Medulla oblongata (tissue), 1 donor: Measurements from ENCODE around the gene CFH.
A peak's percentile ranks its signal among the peaks of the same experiment; 100 is the strongest.
"Not testable (repeated sequence)": the region's sequence is repeated elsewhere in the genome, so short reads cannot be mapped to it uniquely, and the experiment has no call there.

ENCODE experiments used
- DNase-seq: peaks from one replicate; pipeline ENCODE4 v3.0.0-alpha.2; 2015; ENCODE audit errors: extremely low spot score

Gene CFH

GRCh38 chr1:196651637-196652215, at the start of gene CFH:
Gene CFH, plus strand, starts transcription at chr1:196652043. Its CDS starts 75 bp downstream, at chr1:196652118.
- DNase-seq, result no peak

GRCh38 chr1:196603651-196604050, 48.2 kb upstream of the CFH start:
- DNase-seq, result no peak

GRCh38 chr1:196607981-196608380, 43.9 kb upstream of the CFH start:
- DNase-seq, result no peak

DNA sequence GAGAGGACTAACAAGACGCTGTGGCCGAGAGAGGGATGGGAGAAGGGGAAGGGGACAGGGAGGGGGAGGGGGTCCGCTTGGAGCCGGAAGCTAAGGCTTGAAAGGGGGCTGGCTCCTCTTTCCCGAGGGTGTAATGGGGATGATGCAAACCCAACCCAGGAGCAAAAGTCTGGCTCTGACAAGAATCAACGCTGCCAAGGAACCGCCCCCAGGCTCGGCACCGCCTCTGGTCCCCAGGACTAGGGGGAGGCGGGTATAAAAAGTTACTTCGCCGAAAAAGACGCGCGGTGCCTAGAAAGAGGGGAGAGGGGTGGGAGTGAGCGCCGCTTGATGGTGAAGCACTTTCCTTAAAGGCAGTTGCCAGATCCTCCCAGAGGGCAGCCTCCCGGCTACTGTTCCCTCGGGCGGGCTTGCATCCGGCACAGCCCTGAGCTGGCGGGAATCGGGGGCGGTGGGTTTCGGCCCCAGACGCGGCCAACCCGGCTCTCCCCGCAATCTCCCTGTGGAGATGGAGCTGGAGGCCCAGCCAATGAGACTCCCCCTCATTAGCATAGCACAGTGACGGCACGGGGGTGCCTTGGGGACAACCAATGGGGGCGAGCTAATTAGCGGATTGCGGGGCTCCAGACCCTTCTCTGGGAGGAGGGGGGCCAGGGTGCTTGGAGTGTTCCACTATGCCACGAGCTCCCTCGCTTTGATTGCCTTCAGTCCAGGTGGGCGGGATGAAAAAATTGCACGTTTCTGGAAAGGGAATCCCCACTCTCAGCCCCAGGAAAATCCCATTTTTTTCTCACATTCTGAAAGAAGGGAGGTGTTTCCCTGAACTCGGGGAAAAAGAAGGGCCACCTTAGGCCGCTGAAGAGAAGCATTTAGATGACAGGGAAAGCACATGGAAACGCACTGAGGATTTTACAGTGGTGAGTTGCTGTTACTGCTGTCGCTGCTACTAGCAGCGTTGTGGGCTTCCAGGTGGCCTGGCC, 43.2 kb upstream of the CFH start, which contains the start of gene KCNT2:
Gene KCNT2, minus strand, starts transcription at position 51 of the 980 bp plus-strand sequence. CDS start 131 bp downstream, outside the sequence.
- peak; percentile 38 for DNase-seq

- no peak for DNase-seq
Observed at GRCh38 chr1:196609370-196609737, 42.5 kb upstream of the CFH start.

- DNase-seq, result no peak
Observed at GRCh38 chr1:196611873-196612272, 40.0 kb upstream of the CFH start.

GRCh38 chr1:196619721-196620120, 32.1 kb upstream of the CFH start:
- no peak for DNase-seq

DNA sequence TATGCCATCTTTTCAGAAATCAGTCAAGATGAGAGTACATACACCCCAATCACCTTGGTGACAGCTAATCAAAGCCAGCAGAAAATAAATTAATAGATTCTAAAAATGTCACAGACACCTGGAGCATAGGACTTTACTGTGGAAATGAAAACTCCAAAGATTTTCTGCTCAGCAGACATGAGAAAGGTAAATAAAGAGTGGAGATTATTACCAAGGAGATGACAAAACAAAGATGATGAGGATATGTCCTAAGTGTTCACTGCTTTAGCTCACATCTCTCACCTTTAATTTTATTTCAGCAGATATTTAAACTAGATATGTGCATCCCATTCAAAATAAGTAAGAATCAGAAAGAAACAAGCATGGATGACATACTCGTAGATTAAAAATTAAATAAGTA, 28.8 kb upstream of the CFH start:
- no peak for DNase-seq

DNA sequence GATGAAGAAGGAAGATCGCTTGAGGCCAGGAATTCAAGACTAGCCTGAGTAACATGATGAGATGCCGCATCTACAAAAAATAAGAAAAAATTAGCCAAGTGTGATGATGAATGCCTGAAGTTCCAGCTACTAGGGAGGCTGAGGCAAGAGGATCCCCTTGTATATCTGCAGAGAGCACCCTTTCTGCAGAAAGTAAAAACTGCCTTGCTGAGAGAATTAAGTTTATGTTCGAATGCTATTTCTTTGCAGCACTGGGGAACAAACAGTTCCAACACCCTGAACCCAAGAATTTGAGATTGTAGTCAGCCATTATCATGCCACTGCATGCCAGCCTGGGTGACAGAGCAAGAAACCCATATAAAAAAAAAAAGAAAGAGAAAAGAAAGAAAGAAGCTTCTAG, 23.0 kb upstream of the CFH start:
- no peak for DNase-seq

- no peak for DNase-seq
Observed at GRCh38 chr1:196637606-196638005, 14.2 kb upstream of the CFH start.

- DNase-seq, result no peak
Observed at GRCh38 chr1:196638466-196638865, 13.4 kb upstream of the CFH start.

DNA sequence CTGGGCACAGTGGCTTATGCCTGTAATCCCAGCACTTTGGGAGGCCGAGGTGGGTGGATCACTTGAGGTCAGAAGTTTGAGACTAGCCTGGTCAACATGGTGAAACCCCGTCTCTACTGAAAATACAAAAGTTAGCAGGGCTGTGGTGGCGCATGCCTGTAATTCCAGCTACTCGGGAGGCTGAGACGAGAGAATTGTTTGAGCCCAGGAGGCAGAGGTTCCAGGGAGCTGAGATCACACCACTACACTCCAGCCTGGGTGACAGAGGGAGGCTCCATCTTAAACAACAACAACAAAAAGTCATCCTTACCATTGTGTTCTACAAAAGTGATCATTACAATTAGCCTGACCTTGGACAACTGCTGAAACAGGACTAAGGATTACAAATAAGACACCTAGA, 12.6 kb upstream of the CFH start:
- not testable (repeated sequence) for DNase-seq

- DNase-seq, result no peak
Observed at GRCh38 chr1:196640976-196641375, 10.9 kb upstream of the CFH start.

GRCh38 chr1:196649990-196650389, 1.9 kb upstream of the CFH start:
- DNase-seq, result no peak

DNA sequence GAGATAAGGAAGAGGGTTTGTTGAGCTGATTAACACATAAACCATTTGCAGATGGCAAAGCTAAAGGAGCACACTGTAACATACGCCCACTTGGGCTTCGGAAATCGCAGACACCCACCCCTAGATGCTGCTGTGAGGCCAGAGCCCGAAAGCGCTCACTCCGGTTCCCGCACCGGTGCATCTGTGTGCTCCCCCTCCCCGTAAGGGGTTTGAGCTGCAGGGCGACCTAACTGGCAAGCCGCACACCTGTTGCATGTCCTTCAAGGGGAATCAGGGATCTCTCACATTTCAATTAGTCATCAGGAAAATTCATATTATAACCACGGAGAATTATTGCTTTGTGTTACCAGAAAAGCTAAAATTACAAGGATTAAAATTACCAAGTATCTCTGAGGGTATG, 1.4 kb upstream of the CFH start:
- DNase-seq, result no peak

DNA sequence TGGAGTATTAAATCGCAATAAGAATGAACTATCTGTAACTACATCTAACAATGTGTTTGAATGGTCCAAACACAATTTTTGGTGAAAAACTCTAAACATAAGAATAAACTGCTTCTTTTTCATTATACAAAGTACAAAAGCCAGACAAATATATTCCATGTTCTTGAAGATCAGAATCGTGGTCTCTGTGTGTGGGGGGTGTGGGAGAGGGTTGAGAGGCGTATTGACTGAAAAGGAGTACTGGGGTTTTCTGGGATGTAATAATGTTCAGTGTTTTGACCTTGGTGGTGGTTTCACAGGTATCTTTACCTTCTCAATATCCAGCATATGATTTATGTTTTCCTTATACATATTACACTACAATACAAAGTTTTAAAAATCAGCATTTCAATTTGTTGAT, 764 bp upstream of the CFH start:
- no peak for DNase-seq

GRCh38 chr1:196654271-196654670, 2.4 kb downstream of the CFH start:
- no peak for DNase-seq

GRCh38 chr1:196655071-196655470, 3.2 kb downstream of the CFH start:
- DNase-seq, result no peak

DNA sequence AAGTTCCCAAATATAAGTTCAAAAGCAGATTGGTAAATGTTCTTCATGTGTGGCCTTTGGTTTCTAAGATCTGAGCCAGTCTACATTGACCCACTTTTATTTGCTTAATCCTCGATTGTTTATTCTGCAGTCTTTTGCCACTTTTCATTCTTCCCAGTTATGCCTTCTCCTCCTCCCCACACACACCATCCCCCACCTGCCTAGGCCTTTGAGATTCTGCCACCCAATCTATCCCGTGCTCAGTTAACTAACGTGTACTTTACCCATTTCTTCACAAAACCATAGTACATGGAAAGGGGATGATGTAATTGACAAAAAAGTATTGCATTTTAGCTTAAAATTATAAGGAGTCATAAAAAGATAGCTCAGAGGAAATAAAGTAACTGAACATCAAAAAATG, 3.7 kb downstream of the CFH start:
- no peak for DNase-seq

- no peak for DNase-seq
Observed at GRCh38 chr1:196659471-196659870, 7.6 kb downstream of the CFH start.

DNA sequence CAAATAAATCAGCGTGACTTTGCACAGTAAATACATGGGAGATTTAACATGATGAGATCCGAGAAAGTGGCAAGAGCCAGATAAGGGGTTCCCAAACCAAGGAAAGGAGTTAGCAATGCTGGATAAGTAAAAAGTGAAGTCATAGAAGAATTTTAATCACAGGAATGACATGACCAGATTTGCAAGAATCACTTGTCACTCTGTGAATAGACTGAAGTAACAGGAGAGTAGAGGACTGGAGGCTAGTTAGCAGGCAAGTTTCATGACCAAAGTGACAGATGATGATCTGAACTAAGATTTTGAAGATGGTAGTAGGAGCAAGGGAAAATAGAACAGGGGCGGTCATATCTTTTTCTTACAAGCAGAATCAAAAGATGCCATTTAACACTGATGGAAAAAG, 8.4 kb downstream of the CFH start:
- no peak for DNase-seq

DNA sequence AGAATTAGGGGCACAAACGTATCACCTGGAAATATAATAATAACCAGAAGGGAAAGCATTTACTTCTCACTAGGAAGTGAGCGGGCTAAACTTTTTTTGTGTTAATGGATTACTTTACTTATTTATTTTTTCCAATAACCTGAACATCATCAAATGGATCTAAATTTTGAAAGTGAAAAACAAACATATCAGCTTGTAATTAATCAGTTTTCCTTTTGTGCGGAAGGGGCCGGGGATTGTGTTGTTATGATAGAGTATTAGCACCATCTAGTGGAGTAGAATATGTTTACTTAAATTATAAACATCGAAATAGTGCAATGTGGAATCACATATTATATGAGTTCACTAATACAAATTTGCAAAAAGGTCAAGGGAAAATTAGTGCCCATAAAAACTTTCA, 9.0 kb downstream of the CFH start:
- peak; percentile 61 for DNase-seq

- DNase-seq, result no peak
Observed at GRCh38 chr1:196661345-196661744, 9.5 kb downstream of the CFH start.
